ENCODE measurements around the gene IGF1R. TPM values are rescaled to one million over a fixed set of nuclear protein-coding genes. Genes with fewer than 3 reads are reported as not detected.

IGF1R gene
- 100 to 1,000 TPM in 2 of 4 donors, 10 to 100 TPM in 2; 87.8 to 173 (median 107) TPM for total RNA-seq

GRCh38 chr15:98647774-98648653 lies at the start of gene IGF1R:
Gene IGF1R (plus strand): TSS chr15:98648539. CDS start chr15:98649582, 1,043 bp downstream.
- H3K36me3 ChIP-seq = no peaks in the 10 kb centered on the region

GRCh38 chr15:98599909-98600691 lies 48.2 kb upstream of the IGF1R start:
- Histone ChIP-seq H3K9me3 (no peaks in the 10 kb centered on the region), H3K27ac (no peak overlapping the region), H3K36me3 (no peaks in the 10 kb centered on the region), H3K4me3 (peak overlapping the region; percentile 46), H3K4me1 (peaks cover 8% of the 10 kb centered on the region), H3K27me3 (peaks cover 14% of the 10 kb centered on the region)
- DNase-seq (ENCODE audit: low spot score in 2 of 2) = peak in 1 of 2 donors; percentile 71
- TF ChIP-seq EP300 (IDR thresholded peaks at IDR 0.05) (no peak), CTCF (IDR thresholded peaks at IDR 0.05) (no peak), POLR2AphosphoS5 (IDR thresholded peaks at IDR 0.05) (no peak), POLR2A (IDR thresholded peaks at IDR 0.05) (no peak)
- WGBS = 9% methylated on average over 15 of the region's 15 CpGs

More at GRCh38 chr15:98647774-98648653, at the start of gene IGF1R:
- DNase-seq (ENCODE audit: low spot score in 2 of 2) = peak; percentile 87 to 90
- Histone ChIP-seq H3K9me3 (no peaks in the 10 kb centered on the region), H3K27me3 (peaks cover 38% of the 10 kb centered on the region), H3K4me1 (peaks cover 35% of the 10 kb centered on the region), H3K27ac (peak within 1 kb of the TSS; percentile 97), H3K4me3 (peak within 1 kb of the TSS; percentile 82)
- peak in 1 of 2 donors; percentile 36 for TF ChIP-seq POLR2A (IDR thresholded peaks at IDR 0.05)
- TF ChIP-seq EP300 (IDR thresholded peaks at IDR 0.05) = no peak
- peak in 1 of 2 donors; percentile 19 for TF ChIP-seq CTCF (IDR thresholded peaks at IDR 0.05)
- WGBS = 1% methylated on average over 58 of the region's 106 CpGs

DNA sequence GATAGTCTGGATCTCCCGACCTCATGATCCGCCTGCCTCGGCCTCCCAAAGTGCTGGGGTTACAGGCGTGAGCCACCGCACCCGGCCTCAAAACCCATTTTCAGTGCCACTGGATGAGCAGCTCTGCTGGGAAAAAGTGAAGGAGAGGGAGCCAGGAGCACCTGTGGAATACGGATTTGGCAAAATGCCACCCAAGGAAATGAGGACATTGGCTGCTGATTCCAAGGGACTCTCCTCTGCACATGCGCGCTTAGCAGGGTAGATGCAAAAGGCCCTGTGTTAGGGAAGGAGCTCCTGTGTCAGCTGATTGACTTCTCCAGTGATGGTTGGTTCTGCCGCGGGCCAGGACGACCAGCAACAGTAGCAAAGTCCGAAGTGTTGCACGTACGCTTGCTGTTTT lies 43.4 kb upstream of the IGF1R start:
- peaks cover 9% of the 10 kb centered on the region for H3K27me3 ChIP-seq
- H3K4me1 ChIP-seq = no peaks in the 10 kb centered on the region
- H3K9me3 ChIP-seq = no peaks in the 10 kb centered on the region
- no peak overlapping the region for H3K4me3 ChIP-seq
- TF ChIP-seq POLR2AphosphoS5 (IDR thresholded peaks at IDR 0.05) (no peak), CTCF (IDR thresholded peaks at IDR 0.05) (no peak), EP300 (IDR thresholded peaks at IDR 0.05) (no peak), POLR2A (IDR thresholded peaks at IDR 0.05) (no peak)
- no peak for DNase-seq (ENCODE audit: low spot score in 2 of 2)
- 91% methylated on average over 15 of the region's 15 CpGs for WGBS
- H3K27ac ChIP-seq = no peak overlapping the region
- H3K36me3 ChIP-seq = no peaks in the 10 kb centered on the region

- no peaks in the 10 kb centered on the region for H3K9me3 ChIP-seq
- H3K4me1 ChIP-seq = no peaks in the 10 kb centered on the region
- DNase-seq (ENCODE audit: low spot score in 2 of 2) = peak in 1 of 2 donors; percentile 52
These were observed 39.0 kb upstream of the IGF1R start for GRCh38 chr15:98609144-98609852.

More at GRCh38 chr15:98609144-98609852, 39.0 kb upstream of the IGF1R start:
- H3K36me3 ChIP-seq = no peaks in the 10 kb centered on the region
- peaks cover 9% of the 10 kb centered on the region for H3K27me3 ChIP-seq
- WGBS = 63% methylated on average over 7 of the region's 9 CpGs
- no peak overlapping the region for H3K27ac ChIP-seq
- no peak for TF ChIP-seq POLR2A (IDR thresholded peaks at IDR 0.05)
- no peak for TF ChIP-seq POLR2AphosphoS5 (IDR thresholded peaks at IDR 0.05)
- TF ChIP-seq CTCF (IDR thresholded peaks at IDR 0.05) = no peak
- no peak for TF ChIP-seq EP300 (IDR thresholded peaks at IDR 0.05)
- no peak overlapping the region for H3K4me3 ChIP-seq

All from suprapubic skin (tissue), 4 donors.